Mesenteric fat pad (tissue), 1 donor: ENCODE results near the gene CPNE5. TPM values are rescaled to one million over a fixed set of nuclear protein-coding genes. Genes with fewer than 3 reads are reported as not detected.
A peak's percentile ranks its signal among the peaks of the same experiment; 100 is the strongest.

Experiments
- DNase-seq: peaks from one replicate; pipeline ENCODE4 v3.0.0-alpha.2; 2020; ENCODE audit warnings: low spot score
- total RNA-seq: library from RNA; stranded (reverse); fragmentation: NEBNext Ultra II Directional; extraction: Animal tissue kit (Norgen Biotek cat#: 25700); gene quantifications from one replicate; pipeline ENCODE4 v1.2.1, GENCODE V29; 2021
- donor health status: DM: yes; HTN: yes; CAD: no.

Gene CPNE5
- total RNA-seq, 1 donor from 2014 or later = 2.8 TPM

- DNase-seq = no peak
Observed at GRCh38 chr6:36749829-36750489, 89.3 kb downstream of the CPNE5 start.

- DNase-seq = no peak
Observed at GRCh38 chr6:36746251-36746650, 93.0 kb downstream of the CPNE5 start.

GRCh38 chr6:36745836-36746235 lies 93.4 kb downstream of the CPNE5 start:
- DNase-seq = no peak

GRCh38 chr6:36745283-36745682 lies 94.0 kb downstream of the CPNE5 start:
- DNase-seq = no peak

- no peak for DNase-seq
Observed at GRCh38 chr6:36744304-36744673, 95.0 kb downstream of the CPNE5 start.

DNA sequence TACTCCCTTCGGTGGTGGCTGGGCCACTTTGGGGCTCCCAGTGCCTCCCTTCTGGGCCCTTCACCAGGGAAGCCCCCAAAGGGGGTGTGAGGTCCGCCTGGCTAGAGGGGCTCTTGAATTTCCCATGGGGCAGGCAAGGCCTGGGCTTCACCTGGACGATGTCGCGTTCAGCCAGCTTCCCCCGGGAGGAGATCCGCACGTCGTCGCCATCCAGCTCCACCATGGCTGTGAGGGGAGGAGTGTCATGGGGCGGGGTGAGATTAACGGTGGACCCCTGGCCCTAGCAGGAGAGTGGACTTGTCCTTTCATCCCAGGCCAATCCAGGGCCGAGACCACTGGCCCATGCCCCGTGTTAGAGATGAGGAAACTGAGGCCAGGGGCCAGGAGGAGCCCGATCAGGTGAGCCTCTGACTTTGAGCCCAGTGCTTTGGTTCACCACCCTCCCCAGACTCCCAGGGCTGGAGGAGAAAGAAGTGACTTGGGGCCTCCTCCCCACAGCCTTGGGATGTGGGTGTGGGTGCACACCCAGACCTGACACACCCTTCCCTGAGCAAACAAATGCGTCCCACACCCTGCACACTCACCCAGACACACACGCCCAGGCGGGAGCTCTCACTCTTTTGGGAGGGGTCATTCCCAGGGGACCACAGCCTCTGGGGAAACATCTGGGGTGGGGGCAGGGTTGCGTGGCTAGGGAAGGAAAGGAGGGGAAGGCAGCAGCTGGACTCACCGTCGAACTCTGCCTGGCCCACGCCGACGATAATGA lies 95.5 kb downstream of the CPNE5 start:
- no peak for DNase-seq

GRCh38 chr6:36743032-36743431 lies 96.2 kb downstream of the CPNE5 start:
- no peak for DNase-seq

DNA sequence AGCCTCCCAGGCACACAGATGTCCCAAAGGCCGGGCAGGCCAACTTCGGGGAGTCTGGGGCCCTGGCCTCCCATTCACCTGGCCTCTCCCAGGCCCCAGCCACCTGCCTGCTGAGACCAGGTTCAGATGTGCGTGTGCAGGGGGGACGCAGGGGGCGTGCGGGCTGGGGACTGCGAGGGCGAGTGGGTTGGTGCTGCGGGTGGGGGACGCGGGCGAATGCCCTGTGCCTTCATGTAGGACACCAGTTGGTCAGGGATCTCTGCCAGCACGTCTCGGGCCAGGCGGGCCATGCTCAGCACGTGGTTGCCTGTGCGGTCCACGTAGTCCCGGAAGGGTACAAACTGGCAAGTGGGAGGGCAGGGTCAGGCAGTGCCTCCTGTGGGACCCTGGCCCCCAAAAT lies 97.1 kb downstream of the CPNE5 start:
- no peak for DNase-seq

GRCh38 chr6:36740818-36741179 lies 98.4 kb downstream of the CPNE5 start:
- no peak for DNase-seq

DNA sequence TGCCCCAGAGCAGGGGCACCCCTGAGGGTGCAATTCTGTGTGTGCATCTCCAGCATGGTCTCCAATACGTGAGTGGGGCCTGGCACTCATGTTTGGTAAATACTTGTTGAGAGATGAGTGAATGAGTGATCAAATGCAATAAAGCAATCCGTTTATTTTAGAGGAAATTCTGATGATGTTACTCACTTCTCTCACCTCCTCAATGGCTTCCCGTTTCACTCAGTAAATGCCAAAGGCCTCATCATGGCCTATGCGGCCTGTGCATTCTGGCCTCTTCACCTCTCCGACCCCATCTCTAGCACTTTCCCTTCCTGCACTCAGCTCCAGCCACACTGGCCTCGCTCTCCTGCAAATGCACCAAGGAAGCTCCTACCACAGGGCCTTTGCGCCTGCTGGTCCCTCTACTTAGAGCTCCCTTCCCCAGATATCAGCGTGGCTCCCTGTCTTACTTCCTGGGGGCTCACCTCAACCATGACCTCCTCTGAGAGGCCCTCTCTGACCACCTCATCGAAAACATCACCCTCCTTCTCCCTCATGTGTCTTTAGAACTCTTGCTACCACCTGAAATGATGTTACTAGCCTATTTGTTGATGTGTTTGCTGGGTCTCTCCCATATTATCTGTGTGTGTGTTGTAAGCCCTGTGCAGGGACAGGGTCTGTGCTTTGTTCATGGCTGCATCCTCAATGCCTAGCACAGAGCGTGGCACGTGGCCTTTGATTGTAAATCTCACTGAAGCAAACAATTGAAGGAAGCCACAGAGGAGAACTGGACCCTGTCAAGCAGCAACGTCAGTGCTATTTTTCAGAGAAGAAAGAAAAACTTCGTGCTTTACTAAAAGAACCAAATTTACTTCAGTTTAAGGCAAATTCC lies 99.1 kb downstream of the CPNE5 start:
- no peak for DNase-seq

GRCh38 chr6:36738108-36738507 lies 101.1 kb downstream of the CPNE5 start:
- DNase-seq = no peak

DNA sequence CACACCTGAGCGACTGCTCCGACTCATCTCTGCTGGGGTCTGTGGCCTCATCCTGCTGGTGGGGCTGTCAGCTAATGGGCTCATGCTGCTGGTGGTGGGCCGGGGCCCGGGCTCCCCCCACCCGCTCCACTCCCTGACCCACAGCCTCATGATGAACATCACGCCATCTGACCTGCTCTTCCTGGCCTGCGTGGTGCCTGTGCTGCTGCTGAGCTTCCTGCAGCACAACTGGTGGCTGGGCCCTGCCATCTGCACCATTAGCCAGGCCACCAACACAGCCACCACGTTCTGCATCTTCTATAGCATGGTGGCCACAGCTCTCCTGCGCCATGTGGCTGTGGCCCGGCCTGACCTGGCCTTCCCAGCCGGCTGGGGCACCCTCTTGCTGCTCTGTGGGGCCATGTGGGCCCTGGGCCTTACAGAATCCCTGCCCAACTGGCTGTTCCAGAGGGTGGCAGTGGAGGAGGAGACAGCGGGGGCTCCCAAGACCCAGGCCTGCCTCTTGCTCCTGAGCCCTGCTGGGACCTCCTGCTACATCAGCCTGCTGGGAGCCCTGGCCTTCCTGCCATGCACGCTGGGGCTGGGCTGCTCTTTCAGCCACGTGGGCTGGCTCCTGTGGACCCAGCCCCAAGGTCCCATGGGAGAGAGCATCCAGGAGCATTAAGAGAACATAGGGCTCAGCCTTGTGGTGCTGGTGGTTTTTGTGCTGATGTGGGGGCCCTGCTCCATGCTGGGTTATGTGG lies 102.0 kb downstream of the CPNE5 start:
- no peak for DNase-seq

GRCh38 chr6:36735110-36736071 lies 103.9 kb downstream of the CPNE5 start:
- peak; percentile 93 for DNase-seq

DNA sequence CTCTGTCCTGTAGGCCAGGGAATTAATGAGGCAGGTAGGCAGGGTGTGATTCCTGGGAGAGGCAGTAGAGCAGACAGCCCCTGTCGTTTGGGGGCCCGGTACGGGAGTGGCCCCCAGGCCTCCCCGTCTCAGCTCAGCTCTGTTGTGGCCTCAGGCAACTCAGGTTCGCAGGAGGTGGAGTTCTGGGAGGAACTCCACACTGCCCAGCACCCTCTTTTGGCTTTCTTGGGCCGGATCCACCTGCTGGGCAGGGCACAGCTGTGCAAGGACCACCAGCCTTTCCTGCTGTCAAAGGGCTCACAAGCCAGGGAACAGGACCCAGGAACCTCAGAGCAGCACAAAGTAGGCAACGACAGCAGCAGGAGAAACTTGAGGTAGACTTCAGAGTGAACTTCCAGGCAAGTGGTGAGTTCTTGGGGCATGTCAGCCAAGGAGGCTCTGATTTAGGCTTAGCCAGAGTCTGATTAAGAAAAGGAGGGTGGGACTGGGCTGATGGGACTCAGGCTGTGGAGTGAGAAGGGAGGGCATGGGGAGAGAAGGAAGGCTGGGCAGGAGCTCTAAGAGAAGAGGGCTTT lies 104.7 kb downstream of the CPNE5 start:
- no peak for DNase-seq

DNA sequence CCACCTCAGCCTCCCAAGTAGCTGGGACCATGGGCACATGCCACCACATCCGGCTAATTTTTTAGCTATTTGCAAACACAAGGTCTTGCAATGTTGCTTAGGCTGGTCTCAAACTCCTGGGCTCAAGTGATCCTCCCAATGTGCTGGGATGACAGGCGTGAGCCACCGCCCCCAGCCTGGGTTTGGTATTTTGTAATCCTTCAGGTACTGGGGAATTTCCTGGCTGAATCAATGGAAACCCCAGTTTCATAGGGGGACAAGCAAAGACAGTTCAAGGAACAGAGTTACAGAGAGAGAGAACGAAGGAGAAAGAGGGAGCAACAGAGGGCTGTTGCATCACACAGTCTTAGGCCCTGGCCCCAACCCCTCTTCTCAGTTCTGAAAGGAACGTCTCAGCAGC lies 105.9 kb downstream of the CPNE5 start:
- DNase-seq = no peak

DNA sequence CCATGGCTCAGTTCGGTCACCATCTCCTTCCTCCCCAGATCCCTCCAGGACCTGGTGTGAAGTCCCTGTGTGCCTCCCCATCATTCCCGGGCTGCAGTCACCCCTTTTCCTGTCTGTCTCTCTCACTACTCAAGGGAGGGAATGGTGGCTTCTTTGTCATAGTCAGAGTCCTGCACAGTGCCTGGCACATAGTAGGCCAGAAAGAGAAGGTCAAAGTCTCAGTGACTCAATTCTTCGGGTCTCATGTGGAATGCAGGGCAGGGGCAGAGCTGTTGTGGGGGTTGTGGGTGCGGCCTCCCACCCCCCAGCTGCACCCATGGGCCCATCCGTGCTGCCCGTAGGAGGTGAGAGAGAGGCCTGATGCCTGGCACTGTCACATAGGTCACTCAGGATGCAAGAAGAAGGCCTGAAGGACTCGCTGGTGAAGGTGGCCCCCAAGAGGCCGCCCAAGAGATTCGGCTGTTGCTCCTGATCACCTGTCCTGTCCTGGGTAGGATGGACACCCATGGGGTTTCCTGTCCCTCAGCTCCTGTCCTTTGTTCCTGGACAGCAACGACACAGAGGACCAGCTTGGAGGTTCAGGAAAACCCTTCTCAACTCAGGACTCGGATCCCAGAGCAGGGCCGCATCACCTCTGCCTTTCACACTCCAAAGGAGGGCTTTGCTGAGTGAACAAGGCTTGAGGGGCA lies 107.5 kb downstream of the CPNE5 start:
- DNase-seq = no peak

GRCh38 chr6:36730424-36731380 lies 108.5 kb downstream of the CPNE5 start:
- DNase-seq = no peak

DNA sequence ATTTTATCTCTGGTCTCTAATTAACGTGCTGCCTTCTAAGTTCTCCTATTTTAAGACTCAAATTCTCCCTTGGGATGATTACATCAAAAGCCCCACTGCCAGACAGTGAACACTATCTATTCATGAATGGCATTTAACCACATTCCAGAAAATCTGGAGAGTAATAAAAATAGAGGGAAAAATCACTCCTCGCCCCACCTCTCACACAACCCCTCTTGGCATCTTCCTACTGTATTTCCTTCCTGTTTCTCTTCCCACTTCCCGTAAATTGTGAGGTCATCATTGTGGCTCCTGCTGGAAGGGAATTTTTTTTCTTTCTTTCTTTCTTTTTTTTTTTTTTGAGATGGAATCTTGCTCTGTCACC lies 110.1 kb downstream of the CPNE5 start:
- no peak for DNase-seq
